GM18861 (cell line): Measurements from ENCODE around the gene NMT1.

Experiments used
- ATAC-seq: cut with Tn5 transposase; IDR thresholded peaks from one replicate; pipeline ENCODE4 v1.9.1; 2021; ENCODE audit not compliant: unreplicated experiment

The NMT1 gene

GRCh38 chr17:45149037-45149668 lies 88.0 kb downstream of the NMT1 start:
- ATAC-seq: peak; percentile 33

GRCh38 chr17:45149669-45150664 lies 88.8 kb downstream of the NMT1 start:
- no peak for ATAC-seq

- ATAC-seq: no peak
These were observed 90.0 kb downstream of the NMT1 start for GRCh38 chr17:45150911-45151809.

- ATAC-seq: no peak
These were observed 93.9 kb downstream of the NMT1 start for GRCh38 chr17:45155029-45155428.

GRCh38 chr17:45155483-45155882 lies 94.4 kb downstream of the NMT1 start:
- no peak for ATAC-seq

GRCh38 chr17:45156242-45156641 lies 95.1 kb downstream of the NMT1 start:
- no peak for ATAC-seq
